ENCODE data around the gene GSTM3.
"Not testable (repeated sequence)": the region's sequence is repeated elsewhere in the genome, so short reads cannot be mapped to it uniquely, and the experiment has no call there.

DNA sequence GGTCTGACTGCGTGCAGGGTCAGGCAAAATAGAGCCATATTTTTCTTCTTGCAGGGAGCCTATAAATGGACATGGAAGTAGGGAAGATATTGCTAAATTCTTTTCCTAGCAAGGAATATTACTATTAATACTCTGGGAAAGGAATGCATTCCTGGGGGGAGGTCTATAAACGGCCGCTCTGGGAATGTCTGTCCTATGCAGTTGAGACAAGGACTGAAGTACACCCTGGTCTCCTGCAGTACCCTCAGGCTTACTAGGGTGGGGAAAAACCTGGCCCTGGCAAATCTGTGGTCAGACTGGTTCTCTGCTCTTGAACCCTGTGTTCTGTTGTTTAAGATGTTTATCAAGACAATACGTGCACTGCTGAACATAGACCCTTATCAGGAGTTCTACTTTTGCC, 31.9 kb downstream of the GSTM3 start:
- TF ChIP-seq POLR2A (IDR thresholded peaks at IDR 0.05): not testable (repeated sequence)
- TF ChIP-seq, protein P1, sequence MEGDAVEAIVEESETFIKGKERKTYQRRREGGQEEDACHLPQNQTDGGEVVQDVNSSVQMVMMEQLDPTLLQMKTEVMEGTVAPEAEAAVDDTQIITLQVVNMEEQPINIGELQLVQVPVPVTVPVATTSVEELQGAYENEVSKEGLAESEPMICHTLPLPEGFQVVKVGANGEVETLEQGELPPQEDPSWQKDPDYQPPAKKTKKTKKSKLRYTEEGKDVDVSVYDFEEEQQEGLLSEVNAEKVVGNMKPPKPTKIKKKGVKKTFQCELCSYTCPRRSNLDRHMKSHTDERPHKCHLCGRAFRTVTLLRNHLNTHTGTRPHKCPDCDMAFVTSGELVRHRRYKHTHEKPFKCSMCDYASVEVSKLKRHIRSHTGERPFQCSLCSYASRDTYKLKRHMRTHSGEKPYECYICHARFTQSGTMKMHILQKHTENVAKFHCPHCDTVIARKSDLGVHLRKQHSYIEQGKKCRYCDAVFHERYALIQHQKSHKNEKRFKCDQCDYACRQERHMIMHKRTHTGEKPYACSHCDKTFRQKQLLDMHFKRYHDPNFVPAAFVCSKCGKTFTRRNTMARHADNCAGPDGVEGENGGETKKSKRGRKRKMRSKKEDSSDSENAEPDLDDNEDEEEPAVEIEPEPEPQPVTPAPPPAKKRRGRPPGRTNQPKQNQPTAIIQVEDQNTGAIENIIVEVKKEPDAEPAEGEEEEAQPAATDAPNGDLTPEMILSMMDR (IDR thresholded peaks at IDR 0.05): not testable (repeated sequence)
